ENCODE results near the gene FOXD4L1.
"Not testable (repeated sequence)": the region's sequence is repeated elsewhere in the genome, so short reads cannot be mapped to it uniquely, and the experiment has no call there.

The FOXD4L1 gene

DNA sequence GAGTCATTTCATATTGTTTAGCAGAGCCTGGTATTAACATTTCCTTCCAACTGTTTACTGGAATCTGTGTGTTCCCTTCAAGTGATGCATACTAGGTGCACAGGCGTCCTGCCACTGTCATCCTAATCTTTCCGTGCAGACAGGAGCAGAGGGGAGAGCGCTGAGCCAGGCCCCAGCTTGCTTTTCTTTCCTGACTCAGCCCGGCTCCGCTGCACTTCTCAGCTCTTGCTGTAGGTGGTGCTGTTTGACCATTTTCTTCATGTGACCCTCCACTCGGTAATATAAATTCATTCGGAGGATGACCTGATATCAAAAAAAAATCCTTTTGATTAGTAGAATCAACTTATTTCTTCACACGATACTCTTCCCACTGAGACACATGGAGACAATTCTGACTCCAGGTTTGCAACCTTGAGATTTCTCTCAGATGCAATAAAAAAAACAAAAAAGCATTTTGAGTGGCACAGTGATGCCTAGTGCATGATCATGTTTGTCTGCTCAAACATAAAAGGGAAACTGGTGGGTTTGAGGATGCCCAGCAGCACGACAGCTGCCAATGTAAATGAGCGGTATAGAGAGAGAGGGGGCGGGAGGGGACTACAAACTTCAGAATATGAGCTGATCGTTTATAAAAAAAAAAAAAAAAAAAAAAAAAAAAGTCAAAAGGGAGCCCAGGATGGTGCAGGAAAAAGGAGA lies 29.0 kb downstream of the FOXD4L1 start:
- not testable (repeated sequence) for DNase-seq

DNA sequence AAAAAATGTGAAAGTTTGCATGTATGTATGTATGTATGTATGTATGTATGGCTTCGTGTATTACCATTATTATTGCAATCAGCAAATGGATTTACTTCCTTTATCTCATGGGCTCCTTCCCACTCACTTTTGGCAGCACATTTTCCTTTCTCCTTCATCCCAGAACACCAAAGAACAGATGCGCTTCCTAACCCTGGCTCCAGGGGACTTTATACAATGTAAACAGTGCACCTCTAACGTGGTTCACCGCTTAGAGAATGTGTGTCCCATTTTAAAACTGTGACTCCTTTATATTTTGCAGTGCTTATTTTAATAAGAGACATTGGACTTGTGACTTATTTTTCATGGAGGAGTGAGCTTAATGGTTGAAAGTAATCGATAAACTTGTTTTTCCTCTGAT lies 29.7 kb downstream of the FOXD4L1 start:
- DNase-seq: not testable (repeated sequence)

DNA sequence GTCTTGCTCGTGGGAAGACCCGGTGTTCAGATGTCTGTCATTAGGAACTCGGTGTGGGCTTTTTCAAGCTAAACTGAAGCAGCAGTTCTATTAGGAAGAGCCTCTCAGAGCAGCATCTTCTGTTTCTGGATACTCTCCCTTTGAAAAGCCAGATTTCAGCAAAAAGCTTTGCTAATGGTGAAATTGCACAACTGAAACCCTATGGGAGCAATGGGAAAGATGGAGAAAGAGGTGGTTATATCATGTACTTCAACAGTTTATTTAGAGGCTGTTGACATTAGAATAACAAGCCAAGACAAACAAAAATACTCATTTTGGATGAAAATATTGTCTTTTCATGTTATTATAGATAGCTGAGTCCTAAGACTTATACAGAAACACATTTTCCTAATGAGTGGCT lies 30.4 kb downstream of the FOXD4L1 start:
- DNase-seq: not testable (repeated sequence)

GRCh38 chr2:113532991-113533390 lies 34.5 kb downstream of the FOXD4L1 start:
- not testable (repeated sequence) for DNase-seq

GRCh38 chr2:113536573-113536972 lies 38.1 kb downstream of the FOXD4L1 start:
- not testable (repeated sequence) for DNase-seq

- not testable (repeated sequence) for DNase-seq
Observed at GRCh38 chr2:113540834-113541203, 42.4 kb downstream of the FOXD4L1 start.

- DNase-seq: peak; percentile 35
Observed at GRCh38 chr2:113541204-113541975, 42.9 kb downstream of the FOXD4L1 start.

DNA sequence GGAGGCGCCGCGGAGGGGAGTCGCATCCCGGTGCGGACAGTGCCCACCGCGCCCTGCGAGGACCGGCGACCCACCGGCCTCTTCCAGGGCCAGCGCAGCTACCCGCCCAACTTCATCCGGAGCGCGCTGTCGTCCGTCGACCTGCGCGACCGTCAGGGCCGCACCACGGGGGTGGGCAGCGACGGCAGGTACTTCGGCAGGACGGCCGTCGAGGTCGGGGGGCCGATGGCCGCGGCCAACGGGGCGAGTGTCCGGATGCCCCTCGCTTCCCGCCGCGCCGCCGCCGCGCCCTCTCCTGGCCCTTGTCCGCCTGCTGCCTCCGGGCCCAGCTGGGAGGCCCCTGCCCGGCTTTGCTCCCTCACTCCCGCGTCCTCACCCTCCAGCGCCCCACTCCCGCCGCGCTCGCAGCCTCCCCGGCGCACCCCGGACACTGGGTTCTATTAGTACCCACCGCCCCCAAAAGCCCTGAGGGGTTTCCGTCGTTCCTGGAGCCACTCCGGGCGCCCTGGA lies 43.6 kb downstream of the FOXD4L1 start:
- DNase-seq: not testable (repeated sequence)

DNA sequence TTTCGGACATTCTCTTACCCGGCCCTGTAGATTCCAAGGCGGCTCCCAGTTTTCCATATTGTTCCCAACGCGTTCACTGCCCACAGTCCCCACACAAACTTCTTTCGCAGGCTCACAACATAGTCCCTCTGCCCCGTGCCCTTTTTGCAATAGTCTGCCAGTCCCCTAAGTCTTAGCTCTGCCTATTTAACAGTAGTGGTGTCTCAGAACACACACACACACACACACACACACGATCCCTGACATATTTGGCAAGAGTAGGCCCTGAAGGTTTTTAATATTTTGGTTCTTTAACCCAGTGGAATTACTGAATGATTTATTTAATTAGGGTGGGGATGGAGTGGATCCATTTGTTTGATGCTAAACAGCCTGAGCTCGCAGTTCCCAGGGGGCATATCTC lies 44.1 kb downstream of the FOXD4L1 start:
- not testable (repeated sequence) for DNase-seq

Measured in fibroblast of skin of abdomen (primary cell).